GM21526 (cell line): Measurements from ENCODE around the gene KRTAP23-1.

Experiments used
- ATAC-seq: cut with Tn5 transposase; IDR thresholded peaks from one replicate; pipeline ENCODE4 v1.9.1; 2021; ENCODE audit warnings: moderate library complexity; ENCODE audit not compliant: unreplicated experiment, low FRiP score

KRTAP23-1 gene, protein sequence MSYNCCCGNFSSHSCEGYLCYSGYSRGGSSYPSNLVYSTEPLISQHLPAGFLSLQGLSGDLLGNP

DNA sequence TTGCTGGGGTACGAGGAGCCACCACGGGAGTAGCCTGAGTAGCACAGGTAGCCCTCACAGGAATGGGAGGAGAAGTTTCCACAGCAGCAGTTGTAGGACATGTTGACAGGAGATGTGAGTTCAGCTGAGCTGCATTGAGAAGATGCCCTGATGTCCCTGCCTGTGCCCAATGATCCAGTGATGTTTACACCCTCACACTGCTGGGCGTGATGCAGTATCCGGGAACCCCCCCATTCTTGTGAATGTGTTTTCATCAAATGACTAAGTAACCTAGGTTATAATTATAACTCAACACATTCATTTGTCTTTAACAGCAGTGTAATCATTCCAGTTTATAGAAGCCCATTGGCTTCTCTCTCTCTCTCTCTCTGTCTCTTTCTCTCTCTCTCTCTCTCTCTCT lies at the start of gene KRTAP23-1:
Gene KRTAP23-1 (minus strand): TSS at position 101 of the 400 bp plus-strand sequence. CDS start 0 bp downstream, at position 101.
- no peak for ATAC-seq

DNA sequence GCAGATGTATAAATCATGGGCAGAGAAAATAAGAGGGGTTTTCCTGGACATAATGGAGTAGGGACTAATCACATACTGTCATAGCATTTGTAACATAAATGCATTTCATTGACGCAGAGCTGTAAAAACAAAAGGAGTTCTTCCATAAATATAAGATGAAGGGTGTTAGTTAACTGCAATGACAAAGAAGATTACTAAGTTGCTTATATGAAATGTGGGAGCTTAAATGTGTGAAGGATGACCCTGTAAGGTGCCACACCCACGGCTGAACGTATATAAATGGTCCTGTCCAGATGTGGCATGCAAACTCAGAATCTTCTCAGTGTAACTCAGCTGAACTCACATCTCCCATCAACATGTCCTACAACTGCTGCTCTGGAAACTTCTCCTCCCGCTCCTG lies 47.3 kb upstream of the KRTAP23-1 start, which contains the start of gene KRTAP13-1:
Gene KRTAP13-1 (plus strand): TSS at position 301 of the 400 bp plus-strand sequence. CDS start 56 bp downstream, at position 357.
- ATAC-seq: no peak

DNA sequence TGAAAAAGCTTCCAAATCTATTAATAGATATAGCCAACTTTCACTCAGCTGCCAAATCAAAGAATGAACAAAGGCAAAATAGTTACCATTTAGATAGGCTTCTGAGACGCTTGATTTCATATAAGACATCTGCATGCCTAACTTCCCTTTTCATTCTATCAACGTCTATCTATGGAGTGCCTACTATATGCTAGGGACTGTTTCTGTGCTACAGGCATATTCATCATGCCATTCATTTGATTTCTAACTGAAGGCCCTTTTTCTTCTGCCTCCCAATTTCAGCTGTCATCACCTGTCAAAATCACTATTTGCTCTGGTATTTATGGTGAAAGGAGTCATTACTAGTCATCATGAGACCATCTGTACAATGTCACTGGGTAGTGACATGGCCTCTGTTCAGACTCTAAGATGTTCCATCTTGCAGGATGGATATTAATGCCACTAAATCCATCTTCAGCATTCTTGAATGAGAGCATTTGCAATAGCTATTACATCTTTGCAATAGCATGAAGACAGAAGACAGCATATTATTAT lies 43.2 kb upstream of the KRTAP23-1 start:
- no peak for ATAC-seq

DNA sequence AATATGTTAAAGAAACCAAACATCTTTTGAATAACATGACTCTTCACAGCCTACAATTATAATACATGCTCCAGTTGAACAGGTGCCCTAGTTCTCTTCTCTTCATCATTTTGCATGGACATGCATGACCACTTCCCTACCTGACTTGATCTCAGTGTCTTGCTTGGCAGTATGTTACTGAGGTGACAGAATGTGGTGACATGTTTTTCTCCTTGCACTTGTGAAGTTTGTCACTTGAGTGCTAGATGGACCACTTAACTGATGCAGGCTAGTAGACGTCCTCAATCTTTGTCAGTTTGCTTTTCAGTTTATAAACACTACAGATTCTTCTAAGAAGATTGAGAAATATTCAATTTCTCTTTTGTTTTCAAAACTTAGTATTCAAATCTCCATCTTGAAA lies 33.8 kb upstream of the KRTAP23-1 start:
- no peak for ATAC-seq

DNA sequence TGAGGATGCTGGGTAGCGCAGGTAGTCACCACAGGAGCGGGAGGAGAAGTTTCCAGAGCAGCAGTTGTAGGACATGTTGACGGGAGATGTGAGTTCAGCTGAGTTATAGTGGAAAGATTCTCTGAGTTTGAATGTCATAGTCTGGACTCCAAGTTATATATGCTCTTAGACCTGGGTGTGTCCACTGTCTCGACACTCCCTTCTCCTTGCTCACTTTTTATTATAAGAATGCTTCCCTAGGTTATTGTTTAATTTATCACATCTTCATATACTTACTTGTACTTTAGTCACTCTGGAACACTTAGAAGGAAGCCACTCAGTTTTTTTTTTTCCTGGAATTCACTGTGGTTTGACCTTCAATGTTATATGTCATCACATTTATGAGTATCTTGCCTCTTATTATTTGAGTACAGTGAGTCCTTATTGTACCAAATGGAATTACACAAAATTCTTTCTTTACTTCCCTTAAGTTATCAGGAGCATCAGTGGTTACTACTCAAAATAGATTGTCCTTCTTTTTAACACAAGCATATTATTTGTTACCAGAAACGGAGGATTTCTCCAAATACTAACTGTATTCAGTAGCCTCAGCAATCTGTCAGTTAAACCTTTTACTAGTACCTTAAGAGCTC lies 23.8 kb upstream of the KRTAP23-1 start, which contains the start of gene KRTAP13-2:
Gene KRTAP13-2 (minus strand): TSS at position 133 of the 632 bp plus-strand sequence. CDS start 58 bp downstream, at position 75.
- no peak for ATAC-seq

DNA sequence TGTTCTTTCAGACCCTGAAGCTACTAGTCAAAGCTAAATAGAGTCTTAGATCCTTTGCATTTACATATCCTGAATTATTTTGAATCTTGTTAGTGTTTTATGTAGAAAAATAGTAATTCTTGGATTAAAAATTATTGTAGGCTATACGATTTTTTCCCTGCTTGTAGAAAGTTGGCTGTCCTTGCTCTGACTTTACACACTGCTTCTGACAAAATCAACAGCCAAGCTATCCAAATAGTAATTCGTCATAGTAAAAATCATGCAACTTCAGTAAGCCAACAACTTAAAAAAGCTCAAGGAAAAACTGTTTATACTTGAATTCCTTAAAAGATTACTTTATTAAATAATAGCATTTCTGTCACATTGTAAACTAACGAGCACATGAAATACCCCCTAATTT lies 7.5 kb upstream of the KRTAP23-1 start:
- no peak for ATAC-seq

DNA sequence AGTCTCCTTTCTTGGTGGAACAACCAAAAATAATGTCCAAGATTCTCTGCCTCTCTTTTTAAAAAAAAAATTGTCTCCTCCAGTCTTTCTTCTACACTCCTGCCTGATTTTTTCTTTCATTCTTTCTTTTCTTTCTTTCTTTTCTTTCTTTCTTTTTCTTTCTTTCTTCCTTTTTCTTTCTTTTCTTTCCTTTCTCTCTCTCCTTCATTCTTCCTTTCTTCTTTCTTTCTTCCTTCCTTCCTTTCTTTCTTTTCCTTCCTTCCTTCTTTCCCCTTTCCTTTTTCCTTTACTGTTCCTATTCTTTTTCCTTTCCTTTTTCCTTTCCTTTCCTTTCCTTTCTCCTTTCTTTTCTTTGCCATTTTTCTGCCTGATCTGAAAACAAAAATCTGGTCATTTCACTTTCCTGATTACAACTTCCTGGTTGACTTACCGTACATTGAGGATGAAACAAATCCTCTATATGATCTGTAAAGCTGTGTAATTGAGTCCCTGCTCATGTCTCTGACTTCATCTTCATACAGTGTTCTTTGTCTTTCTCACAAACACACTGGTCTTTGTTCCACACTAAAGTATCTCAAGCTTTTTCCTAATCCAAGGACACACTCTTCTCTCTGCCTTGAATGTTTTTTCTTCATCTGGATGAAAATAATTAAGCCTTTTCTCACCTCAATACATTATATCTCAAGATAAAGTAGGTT lies 6.1 kb upstream of the KRTAP23-1 start:
- ATAC-seq: no peak

DNA sequence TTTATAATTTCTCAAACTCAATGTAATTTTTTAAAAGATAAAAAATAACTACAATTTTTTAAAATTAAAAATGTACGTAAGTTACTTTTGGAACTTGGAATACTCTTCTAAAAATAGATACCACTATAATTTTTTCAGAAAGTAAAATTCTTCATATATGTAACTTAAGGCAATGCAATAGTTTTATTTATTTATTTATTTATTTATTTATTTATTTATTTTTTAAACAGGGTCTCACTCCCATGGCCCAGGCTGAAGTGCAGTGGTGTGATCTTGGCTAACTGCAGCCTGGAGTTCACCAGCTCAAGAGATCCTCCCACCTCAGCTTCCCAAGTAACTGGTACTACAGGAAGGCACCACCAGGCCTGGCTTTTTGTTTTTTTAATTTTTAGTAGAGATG lies 3.1 kb upstream of the KRTAP23-1 start:
- no peak for ATAC-seq

DNA sequence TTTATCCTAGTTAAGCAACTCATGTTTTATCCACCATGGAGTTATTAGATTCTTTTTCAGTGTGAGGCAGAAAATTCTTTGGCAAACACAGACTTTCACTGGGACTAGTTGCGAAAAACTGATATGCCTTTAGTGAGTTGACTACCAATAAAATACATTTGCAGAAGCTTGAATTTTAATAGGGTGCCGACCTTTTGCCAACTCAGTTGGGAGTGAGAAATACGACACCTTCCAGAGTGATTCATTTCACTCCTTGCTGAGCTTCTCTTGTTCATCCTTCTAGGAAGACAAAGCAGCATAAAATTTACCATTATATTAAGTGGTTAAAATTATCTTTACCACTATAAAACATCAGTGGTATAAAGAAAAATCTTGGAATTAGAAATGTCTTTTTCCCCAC lies 1.2 kb upstream of the KRTAP23-1 start:
- ATAC-seq: no peak

DNA sequence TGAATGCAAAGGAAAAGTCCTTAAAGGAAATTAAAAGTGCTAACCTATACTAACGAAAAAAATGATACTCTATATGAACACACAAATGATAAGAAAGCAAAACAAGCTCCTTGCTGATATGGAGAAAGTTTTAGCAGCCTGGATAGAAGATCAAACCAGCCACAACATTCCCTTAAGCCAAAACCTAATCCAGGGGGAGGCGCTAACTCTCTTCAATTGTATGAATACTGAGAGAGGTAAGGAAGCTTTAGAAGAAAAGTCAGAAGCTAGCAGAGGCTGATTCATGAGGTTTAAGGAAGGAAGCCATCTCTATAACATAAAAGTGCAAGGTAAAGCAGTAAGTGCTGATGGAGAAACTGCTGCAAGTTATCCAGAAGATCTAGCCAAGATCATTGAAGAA lies 3.4 kb downstream of the KRTAP23-1 start:
- ATAC-seq: no peak

DNA sequence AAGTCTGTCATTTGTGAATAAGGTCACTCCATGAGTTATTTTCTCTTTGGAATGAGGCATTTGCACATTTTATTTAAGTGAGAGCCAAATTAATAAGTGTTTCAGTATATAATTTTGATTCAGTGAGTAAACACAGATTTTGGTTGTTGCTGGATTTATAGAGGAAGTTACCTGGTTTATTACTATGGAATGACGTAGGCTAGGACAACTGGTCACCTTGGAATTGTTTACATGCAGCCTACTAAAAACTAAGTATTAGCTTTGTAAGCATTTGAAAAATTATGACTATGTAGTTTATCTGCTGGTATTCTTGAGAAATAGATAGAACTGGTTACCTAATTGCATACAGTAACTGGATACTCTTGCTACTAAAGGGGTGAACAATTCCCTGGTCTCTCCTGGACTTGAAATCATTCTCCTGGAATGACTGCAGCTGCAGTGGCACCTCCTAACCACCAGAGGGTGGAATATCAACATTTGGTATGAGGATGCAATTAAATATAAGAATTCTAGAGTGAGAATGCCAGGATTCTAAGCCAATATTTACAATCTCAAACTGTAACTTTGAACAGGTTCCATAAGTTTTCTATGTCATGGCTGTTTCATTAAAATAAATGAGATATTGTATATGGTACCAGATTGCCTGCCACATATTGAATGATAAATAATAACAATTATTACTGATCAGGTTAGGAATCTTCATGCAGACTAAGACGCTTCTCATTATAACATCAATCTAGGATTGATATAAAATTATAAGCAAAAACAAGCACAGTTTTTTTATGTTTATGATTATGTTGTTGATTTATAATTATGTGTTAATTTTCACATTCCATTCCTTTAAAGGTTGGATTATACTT lies 7.5 kb downstream of the KRTAP23-1 start:
- ATAC-seq: no peak

DNA sequence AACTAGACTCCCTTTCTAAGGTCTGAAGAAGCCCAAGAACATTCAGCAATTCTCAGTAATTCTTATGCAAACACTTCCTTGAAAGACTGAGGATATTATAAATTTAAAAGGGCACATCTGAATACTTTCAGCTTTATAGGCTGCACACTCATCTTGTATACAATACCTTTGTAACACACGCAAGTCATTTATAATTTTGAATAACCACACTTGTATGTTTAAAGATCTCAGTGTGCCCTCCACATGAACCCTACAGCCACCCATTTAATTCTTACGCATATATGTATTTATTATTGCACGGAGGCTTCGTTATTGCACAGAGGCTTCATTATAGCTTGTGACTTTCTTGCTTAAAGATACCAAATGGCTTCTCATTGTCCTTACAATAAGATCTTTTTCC lies 9.7 kb downstream of the KRTAP23-1 start:
- ATAC-seq: no peak

DNA sequence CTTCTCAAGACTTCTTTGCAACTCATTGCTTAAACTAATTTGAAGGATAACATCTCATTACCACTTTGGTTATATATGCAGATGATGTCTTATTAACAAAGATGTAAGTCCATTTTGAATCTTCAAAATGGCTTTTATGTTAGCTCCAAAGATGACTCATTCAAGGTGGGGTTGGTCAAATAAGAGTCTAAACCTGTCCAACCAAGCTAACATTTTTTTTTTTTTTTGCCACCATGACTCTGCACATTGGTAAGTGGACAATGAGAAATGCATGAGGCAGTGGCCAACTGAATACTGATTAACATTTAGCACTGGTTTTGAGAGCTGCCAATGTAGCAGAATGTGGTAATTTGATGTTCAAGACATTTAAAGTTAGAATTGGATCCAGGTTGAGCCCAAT lies 10.6 kb downstream of the KRTAP23-1 start:
- ATAC-seq: no peak

DNA sequence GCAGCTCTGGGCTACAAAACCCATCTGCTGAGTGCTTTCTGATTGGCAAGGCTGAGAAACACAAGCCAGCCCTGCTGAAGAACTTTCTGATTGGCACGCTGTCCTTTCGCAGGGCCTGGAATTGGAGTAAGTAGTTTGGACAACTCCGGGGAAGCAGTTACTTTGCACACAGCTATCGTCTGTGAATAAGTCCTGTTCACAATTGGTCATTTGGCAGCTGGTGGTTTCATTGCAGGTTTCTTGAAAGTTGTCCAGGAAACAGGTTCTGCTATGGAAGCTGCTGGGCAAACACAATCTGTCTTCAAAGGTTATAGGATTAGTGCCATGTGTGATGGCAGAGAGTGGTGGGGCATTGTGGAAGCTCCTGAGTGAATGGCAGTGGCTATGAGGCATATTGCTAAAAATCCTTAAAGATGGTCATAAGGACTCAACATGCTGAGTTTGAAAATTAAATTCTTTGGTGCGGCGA lies 11.1 kb downstream of the KRTAP23-1 start, which contains the start of gene KRTAP27-1:
Gene KRTAP27-1 (minus strand): TSS at position 419 of the 469 bp plus-strand sequence. CDS start 26 bp downstream, at position 393.
- no peak for ATAC-seq

DNA sequence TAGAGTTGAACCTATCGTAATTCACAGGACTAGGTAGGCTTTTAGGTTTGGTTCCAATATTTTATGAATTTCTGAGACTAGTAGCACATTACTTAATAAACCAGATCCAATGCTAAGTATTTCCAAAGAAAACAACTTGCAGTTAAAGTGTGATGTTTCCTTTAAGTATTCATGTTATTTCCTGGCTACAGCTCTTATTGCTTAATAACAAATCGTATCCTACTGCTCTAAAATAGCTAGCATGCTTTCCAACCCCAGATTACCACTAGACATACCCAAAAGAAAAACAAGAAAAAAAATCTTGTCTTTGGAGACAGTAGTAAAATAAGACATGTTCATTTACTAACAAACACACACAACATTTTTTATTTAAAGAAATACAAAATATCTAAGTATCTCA lies 11.8 kb downstream of the KRTAP23-1 start:
- ATAC-seq: no peak

DNA sequence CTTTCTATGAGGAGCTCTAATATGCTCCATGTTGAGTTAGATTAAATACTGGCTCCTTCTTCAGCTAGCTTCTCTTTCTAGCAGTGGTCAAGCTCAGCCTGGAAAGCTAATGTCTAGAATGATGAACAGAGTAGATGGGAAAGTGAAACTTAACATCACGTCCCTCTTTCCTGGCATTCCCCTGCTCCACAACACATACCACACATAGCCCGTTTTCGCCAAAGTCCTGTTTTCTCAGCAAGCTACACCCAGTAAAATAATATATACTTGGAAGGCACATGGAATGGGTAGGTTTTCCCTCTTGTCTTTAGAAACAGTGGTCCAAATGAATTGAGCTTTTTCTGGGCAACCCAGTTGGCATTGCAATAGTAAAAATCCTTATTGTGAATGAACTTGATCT lies 14.7 kb downstream of the KRTAP23-1 start:
- ATAC-seq: no peak

DNA sequence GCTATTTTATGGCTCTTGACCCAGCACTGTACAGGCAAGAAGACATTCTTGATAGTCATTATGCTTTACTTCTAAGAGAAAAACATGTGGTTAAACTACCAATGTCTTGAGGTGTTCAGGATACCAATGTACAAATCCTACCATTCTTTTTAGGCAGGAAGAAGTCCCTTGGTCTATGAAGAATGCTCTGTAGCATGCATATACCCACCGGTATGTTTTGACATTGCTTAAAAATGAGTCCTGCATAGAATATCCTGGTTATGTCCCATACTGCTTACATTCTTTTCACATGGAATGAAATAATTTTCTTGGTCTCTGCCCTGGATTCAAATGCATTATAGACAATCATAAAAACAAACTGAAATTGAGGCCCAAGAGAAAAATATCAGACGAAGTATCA lies 15.7 kb downstream of the KRTAP23-1 start:
- no peak for ATAC-seq

DNA sequence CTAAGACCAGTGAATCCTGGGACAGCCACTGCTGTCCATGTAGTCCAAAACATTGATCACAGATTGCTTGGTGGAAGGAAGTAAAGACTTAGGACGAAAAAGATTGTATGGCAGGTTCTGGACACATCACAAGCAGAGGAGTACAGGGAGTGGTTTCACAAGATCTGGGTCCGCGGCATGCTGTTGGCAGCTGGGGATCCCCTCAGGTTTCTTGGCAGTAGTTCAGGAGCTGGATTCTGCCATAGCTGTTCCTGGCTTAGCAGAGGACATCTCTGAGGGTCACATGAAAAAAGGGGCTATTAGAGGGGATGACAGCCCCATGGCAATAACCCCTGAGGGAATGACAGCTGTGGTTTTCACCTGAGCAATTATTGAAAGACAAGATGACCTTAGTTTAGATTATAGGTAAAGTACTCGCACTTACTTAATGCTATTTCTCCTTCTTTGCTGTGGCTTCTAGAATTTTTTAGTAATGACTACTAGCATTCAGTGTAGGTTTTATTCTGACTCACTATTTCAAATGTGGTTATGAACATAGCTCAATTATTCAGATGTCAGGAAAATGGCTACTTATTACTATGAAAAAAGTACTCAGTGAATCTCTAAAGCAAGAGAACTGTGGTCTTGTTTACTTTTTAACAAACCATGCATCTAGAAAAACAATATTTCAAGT lies 19.1 kb downstream of the KRTAP23-1 start:
- ATAC-seq: no peak

DNA sequence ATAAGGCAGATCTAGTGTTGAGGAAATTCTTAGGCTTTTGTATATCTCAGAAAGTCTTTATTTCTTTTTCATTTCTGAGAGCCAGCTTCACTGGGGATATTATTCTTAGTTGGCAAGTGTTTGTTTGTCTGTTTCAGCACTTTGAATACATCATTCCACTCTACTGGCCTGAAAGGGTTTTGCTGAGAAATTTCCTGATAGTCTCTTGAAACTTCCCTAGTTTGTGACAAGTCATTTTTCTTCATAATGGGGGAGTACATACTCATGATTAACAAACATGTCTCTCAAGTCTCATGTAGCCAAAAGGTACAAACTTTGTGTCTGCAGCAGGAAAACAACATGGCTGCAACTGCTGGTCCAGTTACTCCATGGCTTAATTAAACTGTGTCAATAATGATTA lies 22.0 kb downstream of the KRTAP23-1 start:
- ATAC-seq: no peak

DNA sequence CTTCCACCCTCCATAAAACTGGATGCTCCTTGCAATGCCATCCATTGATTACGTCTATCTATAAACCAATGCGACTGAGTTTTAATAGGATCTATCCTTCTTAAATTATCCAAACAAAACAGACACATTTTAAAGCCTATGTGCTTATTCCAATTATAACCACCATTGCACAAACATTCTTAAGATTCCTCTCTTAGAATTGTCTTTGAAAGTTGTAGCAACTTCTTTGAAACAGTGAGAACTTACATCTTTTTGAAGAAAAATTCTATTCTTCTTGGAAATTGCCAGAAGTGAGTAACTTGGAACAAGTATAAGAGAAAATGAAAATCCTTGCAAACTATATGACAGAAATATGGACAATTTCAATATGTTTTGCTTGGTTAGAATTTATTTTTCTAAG lies 28.2 kb downstream of the KRTAP23-1 start, which contains the start of gene KRTAP26-1:
Gene KRTAP26-1 (minus strand): TSS at position 101 of the 400 bp plus-strand sequence. CDS start 280 bp downstream, outside the sequence.
- ATAC-seq: no peak
